ENCODE results near the gene CREB3L1.

DNA sequence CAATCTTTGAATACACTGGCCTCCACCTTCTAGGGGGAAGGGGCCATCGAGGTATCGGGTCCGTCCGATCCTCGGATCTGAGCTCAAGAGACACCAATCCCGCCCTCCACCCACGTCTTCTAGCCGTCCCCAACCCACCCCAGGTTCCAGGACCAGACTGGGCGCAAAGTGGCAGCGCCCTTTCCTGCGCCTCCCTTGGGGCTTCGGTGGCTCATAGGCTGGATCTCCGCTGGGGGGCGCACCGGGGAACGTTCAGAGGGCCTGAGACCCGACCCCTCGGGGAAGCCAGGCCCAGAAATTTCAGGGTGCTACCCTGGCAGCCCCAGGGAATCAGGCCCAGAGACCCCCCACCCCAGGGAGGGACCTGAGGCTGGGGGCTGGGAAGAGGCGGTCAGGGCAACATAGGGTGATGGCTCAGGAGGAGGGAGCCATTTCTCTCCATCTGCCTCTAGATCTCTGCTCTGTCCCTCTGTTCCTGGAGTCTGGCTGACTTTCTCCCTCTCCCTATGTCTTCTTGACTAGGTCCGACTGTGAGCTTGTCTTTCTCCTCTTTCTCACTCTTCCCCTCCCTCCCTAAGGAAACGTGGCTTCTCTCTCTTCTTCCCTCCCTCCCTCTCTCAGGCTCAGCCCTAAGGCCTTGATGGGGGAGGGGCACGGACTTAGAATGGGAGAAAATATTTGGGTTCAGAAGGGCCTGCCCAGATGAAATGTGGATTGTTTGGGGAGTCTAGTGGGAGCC is 1.1 kb downstream of the CREB3L1 start:
- TF ChIP-seq YY1 (IDR thresholded peaks at IDR 0.05; ENCODE audit: low read depth) (no peak), TAF1 (IDR thresholded peaks at IDR 0.05; ENCODE audit: low read depth) (no peak), NFIC (IDR thresholded peaks at IDR 0.05) (no peak), RAD21 (IDR thresholded peaks at IDR 0.05; ENCODE audit: low read depth) (no peak), CREB1 (IDR thresholded peaks at IDR 0.05; ENCODE audit: low read depth) (no peak), ZBTB7A (IDR thresholded peaks at IDR 0.05; ENCODE audit: low read depth) (no peak), CEBPB (IDR thresholded peaks at IDR 0.05) (no peak), EGR1 (IDR thresholded peaks at IDR 0.05) (no peak), FOXM1 (IDR thresholded peaks at IDR 0.05; ENCODE audit: borderline replicate concordance, low read depth) (no peak), EP300 (IDR thresholded peaks at IDR 0.05; ENCODE audit: borderline replicate concordance) (no peak)
- TF ChIP-seq, protein P1, sequence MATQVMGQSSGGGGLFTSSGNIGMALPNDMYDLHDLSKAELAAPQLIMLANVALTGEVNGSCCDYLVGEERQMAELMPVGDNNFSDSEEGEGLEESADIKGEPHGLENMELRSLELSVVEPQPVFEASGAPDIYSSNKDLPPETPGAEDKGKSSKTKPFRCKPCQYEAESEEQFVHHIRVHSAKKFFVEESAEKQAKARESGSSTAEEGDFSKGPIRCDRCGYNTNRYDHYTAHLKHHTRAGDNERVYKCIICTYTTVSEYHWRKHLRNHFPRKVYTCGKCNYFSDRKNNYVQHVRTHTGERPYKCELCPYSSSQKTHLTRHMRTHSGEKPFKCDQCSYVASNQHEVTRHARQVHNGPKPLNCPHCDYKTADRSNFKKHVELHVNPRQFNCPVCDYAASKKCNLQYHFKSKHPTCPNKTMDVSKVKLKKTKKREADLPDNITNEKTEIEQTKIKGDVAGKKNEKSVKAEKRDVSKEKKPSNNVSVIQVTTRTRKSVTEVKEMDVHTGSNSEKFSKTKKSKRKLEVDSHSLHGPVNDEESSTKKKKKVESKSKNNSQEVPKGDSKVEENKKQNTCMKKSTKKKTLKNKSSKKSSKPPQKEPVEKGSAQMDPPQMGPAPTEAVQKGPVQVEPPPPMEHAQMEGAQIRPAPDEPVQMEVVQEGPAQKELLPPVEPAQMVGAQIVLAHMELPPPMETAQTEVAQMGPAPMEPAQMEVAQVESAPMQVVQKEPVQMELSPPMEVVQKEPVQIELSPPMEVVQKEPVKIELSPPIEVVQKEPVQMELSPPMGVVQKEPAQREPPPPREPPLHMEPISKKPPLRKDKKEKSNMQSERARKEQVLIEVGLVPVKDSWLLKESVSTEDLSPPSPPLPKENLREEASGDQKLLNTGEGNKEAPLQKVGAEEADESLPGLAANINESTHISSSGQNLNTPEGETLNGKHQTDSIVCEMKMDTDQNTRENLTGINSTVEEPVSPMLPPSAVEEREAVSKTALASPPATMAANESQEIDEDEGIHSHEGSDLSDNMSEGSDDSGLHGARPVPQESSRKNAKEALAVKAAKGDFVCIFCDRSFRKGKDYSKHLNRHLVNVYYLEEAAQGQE (IDR thresholded peaks at IDR 0.05; ENCODE audit: low read depth): no peak
- TF ChIP-seq, protein P2, sequence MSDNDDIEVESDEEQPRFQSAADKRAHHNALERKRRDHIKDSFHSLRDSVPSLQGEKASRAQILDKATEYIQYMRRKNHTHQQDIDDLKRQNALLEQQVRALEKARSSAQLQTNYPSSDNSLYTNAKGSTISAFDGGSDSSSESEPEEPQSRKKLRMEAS (IDR thresholded peaks at IDR 0.05): no peak
- TF ChIP-seq, protein P3, sequence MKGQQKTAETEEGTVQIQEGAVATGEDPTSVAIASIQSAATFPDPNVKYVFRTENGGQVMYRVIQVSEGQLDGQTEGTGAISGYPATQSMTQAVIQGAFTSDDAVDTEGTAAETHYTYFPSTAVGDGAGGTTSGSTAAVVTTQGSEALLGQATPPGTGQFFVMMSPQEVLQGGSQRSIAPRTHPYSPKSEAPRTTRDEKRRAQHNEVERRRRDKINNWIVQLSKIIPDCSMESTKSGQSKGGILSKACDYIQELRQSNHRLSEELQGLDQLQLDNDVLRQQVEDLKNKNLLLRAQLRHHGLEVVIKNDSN (IDR thresholded peaks at IDR 0.05): no peak
